GM18858 (cell line): ENCODE results near the gene RB1.
"Not testable (repeated sequence)": the region's sequence is repeated elsewhere in the genome, so short reads cannot be mapped to it uniquely, and the experiment has no call there.

ENCODE experiments used
- ATAC-seq: cut with Tn5 transposase; IDR thresholded peaks from one replicate; pipeline ENCODE4 v1.9.1; 2021; ENCODE audit not compliant: unreplicated experiment

RB1 gene

GRCh38 chr13:48404952-48405351, 101.4 kb downstream of the RB1 start:
- ATAC-seq, result no peak

DNA sequence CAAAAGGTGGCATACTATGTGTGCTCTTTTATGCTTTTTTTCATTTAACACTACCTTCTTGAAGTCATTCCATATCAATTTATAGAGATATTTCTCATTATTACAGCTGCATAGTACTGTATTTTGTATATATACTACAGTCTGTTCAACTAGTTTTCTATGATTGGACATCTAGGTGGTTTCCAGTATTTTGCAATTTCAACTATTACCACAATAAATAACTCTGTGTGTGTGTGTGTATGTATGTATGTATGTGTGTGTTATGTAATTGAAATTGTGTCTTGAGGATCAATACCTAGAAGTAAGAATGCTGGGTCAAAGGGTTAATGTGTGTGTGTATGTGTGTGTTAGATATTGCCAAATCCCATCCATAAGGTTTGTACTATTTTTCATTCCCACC, 102.3 kb downstream of the RB1 start:
- no peak for ATAC-seq

DNA sequence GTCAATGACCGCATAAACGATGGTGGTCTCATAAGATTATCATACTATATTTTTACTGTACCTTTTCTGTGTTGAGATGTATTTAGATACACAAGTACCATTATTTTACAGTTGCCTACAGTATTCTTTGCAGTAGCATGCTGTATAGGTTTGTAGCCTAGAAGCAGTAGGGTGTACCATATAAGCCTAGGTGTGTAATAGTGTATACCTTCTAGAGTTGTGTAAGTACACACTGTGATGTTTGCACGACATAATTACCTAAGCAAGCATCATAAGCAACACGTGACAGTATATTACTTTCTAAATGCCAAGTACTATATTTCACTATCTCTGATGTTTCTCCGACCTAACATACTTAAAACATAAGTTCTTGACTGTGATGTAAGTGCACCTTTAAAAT, 106.6 kb downstream of the RB1 start:
- no peak for ATAC-seq

DNA sequence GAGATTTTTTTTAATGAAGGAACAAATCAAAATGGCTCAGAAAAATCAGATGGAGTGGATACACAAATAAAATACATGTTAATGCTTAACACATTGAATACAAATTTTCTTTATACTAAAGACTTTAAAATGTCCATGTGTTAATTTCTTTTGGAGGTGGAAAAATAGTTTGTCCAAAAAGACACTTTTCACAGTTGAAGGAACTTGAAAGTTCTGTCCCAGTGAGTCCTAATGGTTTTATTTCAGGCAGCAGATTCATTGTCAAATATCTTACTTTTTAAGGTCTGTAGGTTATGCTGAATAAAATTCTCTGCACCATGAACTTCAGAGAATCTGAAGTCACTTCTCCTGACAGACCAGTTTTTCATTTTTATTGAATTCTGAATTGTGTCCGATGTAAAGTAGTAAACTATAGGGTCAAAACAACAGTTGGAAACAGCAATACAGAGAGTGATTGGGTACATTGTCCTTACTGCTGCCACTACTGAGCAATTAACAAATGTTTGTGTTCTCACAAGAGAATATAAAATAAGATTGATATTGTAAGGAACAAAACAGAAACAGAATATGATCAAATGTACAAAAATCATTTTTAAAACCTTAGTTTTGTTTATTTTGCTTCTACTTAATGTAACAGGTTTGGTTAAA, 107.7 kb downstream of the RB1 start:
- ATAC-seq, result no peak

GRCh38 chr13:48411841-48412531, 108.4 kb downstream of the RB1 start:
- ATAC-seq, result no peak

GRCh38 chr13:48412881-48413351, 109.4 kb downstream of the RB1 start, which contains the start of gene LPAR6:
LPAR6 (minus strand) TSS chr13:48413113; CDS start chr13:48412423, 690 bp downstream.
- ATAC-seq, result no peak

DNA sequence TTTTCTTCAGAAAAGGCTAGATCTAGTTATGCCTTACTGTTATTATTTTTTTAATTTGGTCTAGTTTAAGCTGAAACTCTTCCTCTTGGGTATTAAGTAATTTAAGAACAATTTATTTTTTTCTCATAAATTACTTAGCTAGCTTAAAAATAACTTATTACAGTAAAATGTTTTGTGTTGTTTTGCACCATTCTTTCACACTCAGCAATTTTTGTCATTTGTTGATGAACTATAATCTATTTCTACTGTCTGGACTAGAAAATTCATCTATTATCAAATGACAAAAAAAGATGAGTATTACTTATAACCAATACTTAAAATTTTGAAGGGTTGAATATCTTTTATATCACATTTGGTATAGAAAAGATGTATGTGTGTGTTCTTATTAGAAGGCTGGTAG, 111.0 kb downstream of the RB1 start:
- no peak for ATAC-seq

- no peak for ATAC-seq
Observed at GRCh38 chr13:48415516-48415915, 112.0 kb downstream of the RB1 start.

GRCh38 chr13:48422003-48422402, 118.5 kb downstream of the RB1 start:
- not testable (repeated sequence) for ATAC-seq

- ATAC-seq, result no peak
Observed at GRCh38 chr13:48424212-48424611, 120.7 kb downstream of the RB1 start.

- ATAC-seq, result no peak
Observed at GRCh38 chr13:48426052-48426451, 122.5 kb downstream of the RB1 start.

GRCh38 chr13:48426755-48427298, 123.3 kb downstream of the RB1 start:
- not testable (repeated sequence) for ATAC-seq

- no peak for ATAC-seq
Observed at GRCh38 chr13:48429036-48429435, 125.5 kb downstream of the RB1 start.

- peak; percentile 68 for ATAC-seq
Observed at GRCh38 chr13:48429886-48430285, 126.3 kb downstream of the RB1 start.

DNA sequence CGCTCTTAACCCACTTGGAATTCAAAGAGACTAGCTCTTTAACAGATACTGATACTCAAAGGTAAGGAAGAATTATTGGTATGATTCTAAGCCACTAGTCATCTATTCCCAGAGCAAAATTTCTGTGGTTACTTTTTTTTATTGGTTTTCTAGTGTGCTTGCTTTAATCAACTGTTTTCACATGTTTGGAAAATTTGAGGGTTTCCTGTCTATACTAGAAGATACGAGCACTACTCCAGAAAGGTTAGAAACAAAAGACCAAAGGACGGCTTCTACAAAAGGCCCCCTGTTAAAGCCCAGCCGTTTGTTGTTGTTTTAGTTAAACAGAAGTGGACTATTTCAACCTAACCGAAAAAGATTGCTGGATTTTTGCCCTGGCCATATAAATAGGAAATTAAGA, 127.9 kb downstream of the RB1 start:
- no peak for ATAC-seq

DNA sequence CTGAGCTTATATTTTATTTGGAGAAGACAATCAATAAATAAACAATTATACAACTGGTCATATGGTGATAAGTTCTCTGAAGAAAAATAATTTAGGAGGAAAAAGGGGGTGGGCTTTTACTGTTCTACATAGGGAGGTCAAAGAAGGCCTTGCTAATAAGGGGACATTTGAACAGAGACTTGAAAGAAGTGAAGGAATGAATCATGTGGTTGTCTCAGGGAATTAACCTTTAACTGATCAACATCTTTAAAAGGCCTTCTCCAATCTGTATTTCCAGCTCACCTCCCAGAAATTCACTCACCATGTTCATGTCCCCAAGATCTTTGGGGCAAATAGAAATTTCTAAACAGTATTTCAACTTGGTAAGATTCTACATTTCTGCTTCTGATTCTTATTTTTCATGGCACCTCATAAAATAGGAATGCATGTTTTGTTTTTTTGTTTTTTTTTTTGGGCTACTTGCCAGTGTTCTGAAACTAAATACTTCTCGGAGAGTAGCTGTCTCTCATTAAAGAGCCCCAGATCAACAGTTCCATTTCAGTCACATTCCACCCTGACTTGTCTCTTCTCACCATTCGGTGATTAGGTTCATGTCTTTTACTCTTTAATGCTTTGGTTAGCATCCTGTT, 128.6 kb downstream of the RB1 start:
- ATAC-seq, result no peak

DNA sequence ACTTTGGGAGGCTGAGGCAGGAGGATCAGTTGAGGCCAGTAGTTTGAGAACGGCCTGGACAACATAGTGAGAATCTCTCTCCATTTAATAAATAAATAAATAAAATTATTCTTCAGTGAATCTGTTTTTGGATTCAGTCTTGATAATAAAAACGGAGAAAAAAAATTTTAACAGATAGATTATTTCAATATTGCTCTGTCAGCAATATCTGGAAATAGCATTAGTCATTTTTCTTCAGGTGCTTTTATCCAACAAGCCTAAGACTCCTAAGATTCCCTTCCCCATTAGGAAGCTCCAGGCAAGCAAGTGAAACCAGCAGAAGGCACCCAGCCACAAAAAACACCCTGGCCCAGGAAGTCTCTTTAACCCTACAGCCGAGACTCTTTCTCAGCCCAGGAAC, 130.6 kb downstream of the RB1 start:
- no peak for ATAC-seq

GRCh38 chr13:48436661-48437288, 133.2 kb downstream of the RB1 start:
- no peak for ATAC-seq

DNA sequence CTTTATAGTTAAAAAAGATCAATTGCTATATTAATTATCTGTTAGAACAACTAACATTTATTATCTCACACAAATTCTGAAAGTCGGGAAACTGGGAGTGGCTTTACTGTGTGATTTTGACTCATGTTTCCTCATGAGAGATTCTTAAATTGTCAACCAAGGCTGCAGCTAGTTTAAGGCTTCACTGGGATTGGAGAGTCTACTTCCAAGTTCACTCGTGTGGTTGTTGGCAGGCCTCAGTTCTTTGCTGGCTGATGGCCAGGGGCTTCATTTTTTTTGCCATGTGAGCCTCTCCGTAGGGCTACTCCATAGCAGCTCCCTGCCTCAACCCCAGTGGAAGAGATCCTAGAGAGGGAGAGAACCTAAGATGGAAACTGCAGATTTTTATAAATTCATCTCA, 133.8 kb downstream of the RB1 start:
- no peak for ATAC-seq

DNA sequence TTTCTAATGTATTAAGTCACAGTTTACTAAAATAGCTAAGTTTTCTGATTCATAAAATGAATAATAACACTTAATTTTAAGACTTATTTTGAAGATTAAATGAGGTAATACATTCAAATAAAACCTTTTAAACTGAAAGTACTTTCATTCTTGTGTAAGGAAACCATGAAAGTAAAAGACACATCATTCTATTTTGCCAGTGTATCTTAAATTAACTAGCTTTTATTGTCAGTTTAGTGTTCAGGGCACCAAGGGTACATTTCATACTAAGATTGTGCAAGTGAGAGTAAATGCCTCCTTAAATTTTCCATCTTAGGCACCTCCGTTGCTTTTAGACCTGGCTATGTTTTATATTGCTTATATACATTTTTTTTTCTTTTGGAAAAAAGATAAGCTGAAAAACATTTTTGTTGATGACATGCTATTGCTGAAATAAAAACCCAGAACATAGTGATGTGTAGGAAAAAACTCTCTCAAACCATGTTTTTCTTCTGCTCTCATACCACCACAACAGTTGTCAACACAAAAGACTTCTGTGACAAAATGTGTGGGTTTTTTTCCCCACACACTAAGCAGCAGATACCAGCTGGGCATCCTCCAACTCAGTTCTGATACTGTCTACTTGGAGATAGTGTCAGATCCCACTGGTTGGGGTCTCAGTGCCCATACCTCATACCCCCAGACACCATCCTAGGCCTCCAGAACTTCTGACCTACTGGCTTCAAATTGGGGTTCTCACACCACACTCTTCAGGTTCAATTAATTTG, 140.1 kb downstream of the RB1 start:
- ATAC-seq, result no peak

- ATAC-seq, result no peak
Observed at GRCh38 chr13:48446464-48446863, 142.9 kb downstream of the RB1 start.
